HG02884 (cell line): ENCODE data around the gene GJD3.

Source experiments
- ATAC-seq: cut with Tn5 transposase; IDR thresholded peaks from one replicate; pipeline ENCODE4 v1.9.1; 2021; ENCODE audit warnings: mild to moderate bottlenecking, moderate library complexity; ENCODE audit not compliant: unreplicated experiment

GJD3 gene

DNA sequence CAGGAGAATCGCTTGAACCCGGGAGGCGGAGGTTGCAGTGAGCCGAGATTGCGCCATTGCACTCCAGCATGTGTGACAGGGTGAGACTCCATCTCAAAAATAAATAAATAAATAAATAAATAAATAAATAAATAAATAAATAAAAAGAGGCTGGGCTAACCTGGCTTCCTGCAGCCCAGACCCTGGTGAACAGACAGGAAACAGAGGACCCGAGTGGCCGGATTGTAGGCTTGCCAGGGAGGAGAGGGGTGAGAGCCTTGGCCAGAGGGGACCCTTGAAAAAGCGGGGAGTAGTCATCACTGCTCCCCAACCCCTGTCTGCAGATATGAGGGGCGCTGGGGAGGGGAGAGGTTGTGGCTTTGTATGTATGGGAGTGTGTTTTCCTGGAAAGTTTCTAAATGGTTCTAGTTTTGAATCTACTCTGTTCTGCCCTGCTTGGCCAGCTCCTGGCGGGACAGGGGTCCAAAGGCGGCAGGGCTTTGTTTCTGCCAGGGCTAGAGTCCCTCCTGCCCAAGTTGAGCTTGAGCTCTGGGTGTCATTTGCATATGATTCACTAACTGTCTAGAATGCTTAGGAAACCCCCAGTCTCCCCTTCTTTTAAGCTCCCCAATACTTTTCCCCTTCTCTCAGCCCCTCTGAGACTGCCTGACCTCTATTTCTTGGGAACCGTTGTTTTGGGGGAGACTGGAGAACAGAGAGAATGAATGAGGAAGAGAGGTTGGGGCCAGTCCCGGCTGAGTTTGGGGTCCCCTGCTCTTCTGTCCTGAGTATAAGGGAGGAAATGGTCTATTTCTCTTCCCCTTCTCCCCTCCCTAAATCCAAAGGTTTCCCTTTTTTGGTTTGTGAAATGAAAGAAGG is 39.2 kb downstream of the GJD3 start:
- no peak for ATAC-seq

DNA sequence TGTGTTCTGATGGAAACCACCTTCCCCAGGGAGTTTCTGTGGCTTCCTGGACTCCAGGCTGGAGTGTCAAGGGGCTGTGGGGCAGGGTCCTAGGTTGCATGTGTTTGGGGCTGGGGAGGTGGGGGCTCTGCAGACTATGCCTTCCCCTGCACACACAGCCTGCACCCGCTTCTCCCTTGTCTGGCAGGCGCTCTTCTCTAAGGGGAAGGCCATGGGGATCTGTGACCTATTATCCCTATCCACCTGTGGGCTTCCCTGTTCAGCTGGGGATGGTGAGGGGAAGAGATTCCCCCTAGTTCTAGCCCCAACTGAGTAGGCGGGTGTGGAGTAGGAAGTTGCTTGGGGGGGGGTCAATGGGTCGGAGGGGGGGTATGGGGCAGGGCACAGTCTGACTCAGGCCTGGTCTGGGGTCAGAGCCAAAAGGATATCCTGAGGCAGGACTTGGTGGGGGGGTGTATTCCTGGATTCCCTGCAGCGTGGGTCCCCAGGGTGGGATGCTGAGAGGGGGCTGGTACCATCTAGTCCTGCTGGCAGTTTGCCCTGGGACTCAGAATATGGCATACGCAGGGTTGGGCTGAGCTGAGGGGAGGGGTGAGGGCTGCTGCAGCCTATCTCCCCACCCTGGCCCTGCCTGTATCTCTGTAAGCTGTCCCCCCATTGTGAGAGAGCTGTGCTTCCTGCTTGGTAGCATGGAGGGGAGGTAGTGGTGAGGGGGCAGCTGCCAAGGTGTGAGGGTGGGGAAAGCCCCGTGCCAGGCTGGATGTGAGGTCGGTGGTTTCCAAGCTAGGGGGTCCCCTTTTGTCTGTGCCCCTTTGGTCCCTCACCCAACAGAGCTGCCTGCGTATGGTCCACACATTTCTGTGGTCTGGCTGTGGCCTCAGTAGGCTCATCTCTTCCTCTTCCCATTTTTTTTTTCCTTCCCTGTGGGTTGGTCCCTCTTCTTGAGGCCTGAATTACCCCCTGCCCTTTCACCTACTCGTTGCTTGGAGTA is 40.9 kb downstream of the GJD3 start:
- no peak for ATAC-seq

DNA sequence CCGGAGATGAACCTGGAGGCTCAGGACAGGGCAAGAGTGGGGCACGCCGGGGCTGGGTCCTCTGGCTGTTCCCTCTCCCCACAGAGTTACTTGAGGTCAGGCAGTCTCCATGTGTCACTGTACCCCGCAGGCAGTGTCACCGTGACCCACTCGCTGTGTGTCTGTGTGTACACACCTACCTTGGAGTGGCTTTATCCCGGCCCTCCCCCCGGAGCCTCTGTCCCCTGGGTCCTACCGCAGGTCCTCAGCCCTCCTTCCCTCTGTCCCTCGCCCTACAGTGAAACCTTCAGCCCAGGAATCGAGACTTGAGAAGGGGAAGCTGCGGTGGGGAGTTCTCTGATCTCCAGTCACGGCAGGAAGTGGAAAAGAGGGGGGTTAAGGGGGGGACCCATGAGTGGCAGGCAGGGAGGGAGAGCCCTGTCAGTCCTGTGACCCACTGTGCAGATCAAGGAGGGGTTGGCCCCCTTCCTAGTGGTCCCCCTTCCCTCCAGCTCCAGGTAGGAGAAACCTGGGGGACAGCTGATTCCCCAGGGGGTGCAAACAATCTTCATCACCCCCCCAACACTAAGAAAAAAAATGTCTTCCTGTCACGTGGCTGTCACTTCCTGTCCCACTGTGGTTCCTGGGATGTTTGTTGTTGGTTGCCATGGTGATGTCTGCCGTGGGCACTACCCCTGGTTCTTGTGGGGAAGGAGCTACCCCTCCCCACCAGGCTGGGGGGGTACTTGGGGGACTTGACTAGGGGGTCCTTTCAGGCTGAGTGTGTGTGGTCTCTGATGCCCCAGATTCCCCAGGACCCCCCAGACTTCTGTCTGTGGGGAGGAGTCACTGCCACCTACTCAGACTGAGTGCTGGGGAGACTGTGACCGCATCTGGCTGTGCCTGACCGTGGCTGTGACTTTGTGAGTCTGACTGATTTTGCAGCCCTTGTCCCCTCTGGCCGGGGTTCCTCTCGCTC is 41.9 kb downstream of the GJD3 start:
- no peak for ATAC-seq

DNA sequence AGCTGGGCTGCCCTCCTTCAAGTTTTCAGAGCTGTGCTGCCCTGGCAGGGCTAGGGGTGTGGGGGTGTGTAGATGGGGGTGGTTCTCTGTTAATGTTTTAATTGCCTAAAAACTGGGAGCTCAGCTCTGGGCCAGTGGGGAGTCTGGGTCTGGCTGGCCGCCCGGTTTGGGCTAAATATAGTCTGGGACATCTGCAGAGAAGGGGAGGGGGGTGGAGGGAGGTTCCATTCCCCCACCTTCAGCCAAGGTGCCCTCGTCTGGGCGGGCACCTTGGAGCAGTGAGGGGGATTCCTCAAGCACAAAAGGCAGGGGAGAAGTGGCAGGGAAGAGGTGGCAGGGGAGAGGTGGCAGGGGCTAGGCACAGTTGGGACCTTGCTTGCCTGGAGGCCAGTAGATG is 42.6 kb downstream of the GJD3 start:
- no peak for ATAC-seq

DNA sequence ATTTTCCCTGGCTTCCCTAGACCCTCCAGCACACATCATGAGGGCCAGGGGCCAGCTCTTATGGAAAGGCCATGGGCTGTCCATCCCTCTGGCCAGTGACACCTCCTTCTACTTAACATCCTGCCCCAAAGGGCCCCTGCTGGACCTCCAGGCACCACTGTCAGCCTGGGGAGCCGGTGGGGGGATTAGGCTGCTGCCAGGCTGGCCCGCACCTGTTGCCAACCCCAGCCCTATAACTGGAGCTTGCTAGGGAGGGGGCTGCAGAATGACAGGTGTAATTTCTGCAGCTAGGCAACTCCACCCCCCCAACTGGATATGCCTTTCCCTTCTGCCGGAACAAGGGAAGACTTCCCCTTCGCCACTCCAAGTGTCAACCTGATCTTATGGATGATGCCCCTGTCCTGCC is 43.0 kb downstream of the GJD3 start:
- ATAC-seq: no peak

DNA sequence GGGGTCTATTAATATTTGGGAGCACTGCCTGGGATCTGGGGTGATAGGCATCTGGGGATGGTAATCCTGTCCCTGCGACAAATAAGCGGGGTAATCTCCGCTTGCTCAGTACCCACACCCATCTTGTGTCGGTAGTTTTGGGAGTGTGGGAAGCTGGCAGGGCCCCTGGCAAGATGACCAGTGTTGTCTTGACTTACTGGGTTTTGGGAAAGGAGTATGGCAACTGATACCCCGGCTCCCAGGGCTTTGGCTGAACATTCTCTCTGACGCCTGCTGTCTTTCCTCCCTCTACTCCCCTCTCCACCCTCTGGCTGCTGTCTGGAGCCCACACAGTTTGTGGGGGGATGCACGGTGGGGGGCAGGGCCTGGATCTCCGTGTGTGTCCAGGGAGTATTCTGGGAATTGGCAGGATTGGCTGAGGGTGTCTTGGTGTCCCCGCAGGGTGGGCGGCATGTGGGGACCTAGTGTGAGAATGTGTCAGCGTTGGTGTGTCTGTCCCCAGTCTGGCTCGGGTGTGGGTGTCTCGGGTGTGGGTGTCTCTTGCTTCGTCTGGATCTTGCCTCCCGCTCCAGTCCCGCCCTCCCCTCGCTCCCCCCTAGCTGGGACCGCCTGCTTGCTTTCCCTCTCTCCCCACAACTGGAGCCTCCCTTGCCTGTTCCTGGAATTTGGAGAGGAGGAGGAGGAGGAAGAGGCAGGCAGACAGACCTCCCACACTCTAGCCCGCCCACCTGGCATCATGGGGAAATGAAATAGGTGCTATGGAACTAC is 43.6 kb downstream of the GJD3 start:
- no peak for ATAC-seq

DNA sequence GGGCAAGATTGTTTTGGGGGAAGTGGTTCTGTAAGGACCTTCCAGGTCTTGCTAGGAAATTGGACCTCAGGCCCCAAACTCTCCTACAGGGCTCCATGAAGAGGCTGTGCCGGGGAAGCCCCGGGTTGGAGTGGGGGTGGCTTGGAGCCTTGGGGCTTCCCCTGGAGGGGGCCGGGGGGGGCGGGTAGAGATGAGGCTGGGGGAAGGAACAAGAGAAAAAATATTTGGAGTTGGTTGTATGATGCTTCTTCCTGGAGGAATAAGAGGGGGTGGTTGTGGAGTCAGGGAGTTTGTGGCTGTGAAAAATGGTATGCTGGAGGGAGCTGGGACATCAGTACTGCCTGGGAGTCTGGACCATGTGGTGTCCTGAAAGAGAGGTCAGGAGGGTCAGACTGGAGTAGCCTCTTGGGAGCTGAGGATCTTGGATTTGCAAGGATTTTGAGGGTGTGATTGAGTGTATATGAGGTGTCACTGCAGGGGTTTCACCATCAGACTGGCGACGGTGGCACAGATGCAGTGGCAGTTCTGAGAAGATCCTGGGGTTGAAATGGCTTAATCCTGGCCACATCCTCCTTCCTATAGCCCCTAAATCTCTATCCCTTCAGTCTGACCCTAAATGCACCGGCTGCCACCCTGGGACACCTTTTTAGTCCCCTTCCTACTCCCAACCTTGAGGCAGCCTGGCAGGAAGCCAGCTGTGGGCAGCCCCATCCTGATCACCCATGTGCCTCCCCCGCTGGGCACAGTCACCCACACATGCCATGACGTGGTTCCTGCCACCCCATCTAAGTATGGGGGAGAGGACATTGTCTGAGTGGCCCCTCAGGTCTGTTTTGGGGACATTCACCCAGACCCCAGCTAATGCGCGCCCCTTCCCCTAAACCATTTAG is 44.6 kb downstream of the GJD3 start:
- ATAC-seq: no peak

DNA sequence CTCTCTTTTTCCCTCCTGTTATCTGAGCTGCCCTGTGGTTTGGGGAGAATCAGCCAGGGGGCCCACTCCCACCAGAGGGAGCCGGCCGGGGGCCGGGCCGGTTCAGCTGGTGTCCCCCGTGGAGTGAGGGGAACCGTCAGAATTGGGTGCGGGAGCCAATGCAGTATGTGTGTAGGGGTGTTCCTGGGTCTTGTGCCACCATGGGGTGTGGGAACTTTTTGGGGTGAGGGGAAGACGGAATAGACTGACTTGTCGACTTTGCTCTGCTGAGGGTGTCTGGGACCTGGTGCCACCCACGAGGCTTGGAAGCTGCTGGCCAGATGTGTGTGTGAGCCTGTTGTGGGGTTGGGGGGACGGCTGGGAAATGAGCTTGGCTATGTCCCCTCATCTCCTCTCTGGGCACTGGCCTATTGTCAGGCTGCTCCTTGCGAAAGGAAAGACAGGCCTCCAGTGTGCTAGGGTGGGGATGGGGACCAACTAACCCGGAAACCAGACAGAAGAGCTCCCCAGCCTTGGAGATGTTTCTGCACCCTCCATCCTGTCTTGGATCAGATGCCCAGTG is 45.6 kb downstream of the GJD3 start:
- ATAC-seq: no peak

DNA sequence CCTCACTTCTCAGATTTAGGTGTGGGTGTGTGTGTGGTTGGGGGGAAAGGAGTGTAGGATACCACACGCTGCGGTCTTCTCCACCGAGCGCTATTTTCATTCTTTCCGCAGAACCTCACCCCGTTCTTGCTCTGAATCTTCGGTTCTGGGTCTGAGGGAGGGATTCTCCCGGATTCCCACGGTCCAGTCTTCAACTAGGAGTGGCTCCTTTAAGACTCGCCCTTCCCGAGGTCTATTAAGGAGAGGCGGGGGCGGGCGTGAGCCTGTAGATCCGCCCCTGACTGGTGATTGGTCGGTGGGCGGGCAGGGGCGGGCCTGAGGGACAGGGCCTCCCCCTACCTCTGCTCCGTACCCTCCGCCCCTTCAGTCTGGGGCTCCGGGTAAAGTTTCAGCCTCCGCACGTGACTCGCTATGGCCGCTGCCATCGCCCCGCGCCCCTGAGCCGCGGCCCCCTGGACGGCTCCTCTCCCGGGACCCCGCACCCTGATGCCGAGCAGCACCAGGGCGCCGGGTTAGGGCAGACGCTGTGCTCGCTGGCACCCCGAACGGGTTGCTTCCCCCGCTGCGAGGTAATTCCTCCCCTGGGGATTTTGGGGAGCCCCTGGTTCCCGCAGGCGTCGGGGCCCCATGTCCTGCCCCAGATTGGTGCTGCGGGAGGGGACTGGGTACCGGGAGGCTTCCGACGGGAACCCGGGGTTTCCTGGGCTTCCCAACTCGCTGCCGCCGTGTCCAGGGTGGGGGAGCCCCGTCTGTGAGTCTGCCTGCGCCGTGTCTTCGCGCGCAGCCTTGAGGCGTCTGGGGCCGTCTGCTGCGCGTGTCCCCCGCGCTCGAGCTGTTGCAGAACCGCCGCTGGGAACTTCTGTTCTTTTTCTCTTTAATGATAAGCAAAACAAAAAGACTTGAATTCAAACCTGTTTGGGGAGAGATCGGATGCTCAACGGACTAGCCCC is 46.4 kb downstream of the GJD3 start:
- ATAC-seq: peak; percentile 48

DNA sequence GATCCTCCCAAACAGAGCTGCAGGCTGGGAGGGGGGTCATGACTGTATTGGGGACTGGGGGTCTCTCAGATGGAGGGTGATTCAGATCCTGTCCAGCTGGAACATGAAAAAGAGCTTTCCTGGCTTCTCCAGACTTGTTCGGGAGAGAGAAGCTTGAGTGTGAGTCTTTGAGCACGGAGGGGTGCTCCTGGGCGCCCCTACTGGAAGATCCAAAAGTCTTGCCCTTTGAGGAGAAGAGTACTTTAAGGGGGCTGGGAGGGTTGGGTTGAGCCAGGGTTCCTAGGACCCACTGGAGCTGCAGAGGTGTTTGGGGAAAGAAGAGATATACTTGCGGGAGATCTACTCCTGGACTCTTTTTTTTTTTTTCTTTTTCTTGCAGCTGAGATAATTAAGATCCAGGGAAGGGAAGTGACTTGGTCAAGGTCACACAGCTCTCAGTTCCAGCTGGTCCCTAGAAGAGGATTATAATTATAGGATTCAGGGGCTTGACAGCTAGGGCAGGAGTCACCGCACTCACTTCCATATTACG is 47.1 kb downstream of the GJD3 start:
- no peak for ATAC-seq

DNA sequence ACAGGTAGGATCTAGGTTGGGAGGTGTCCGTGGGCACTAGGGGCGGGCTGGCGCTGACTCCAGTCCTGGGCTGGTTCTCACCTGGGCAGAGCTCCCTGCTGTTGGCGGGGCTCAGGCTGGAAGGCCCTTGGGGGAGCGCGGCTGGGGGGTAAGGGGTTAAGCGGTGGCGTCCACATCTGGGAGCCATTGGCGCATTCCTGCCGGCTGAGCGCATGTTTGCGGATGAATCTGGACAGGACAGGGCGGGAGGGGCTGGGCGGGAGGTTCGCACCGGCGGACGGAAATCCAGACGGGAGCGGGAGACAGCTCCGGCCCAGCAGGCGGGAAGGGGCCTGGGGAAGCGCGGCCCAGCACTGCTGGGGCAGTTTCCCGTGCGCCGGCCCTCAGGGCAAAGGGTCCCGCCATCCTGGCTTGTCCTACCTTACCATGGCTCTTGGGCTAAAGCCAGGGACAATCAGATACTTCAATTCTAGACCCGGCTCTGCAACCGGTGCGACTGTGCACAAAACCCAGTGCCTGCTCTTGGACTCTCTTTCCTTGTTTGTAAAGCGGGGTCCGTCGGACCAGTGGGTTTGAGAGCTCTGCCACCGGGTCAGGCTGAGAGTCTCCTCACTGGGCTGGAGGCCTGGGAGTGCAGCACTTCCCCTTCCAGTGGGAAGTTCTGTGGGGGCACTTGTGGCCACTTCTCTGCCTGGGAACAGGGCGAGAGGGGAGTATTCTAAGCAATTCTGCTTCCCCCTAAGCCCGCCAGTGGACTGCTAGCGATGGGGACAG is 47.8 kb downstream of the GJD3 start:
- no peak for ATAC-seq

DNA sequence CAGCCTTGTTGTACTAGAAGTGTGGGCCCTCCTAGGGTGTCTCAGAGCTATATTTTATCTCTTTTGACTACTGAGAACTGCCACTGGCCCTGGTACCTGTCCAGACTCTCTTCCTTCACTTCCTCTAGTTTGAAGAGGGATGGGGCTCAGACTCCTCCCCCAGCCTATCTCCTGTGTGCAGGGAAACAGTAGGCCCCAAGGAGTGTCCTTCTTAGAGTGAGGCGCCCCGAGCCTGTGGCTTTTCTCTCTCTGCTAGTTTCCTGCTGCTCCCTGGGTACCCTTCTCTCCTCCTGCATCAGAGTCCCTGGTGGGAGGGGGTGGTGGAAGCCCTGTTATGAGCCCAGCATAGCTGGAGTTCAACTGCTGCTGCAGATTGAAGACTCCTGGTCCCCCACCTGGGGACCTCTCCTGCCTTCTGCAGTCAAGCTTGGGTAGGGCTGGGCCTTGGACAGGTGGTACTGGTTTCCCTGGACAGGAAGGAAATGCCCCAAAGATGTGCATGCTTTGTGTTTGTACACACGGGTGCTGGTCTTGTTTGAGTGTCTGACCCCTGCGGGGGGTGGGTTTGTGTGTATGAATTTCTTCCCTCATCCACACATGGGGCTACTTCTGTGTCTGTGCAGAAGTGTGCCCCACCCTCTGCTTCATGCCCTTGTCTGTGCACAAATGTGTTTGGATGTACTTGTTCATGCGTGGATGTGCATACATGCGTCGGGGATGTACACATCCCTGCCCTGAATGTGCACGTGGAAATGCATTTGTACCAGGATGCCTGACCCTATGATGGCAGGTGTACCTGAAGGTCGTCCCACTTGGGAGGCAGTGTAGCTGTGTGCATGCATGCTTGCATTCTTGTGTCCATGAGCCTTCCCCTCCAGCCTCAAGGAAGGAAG is 48.6 kb downstream of the GJD3 start:
- no peak for ATAC-seq

DNA sequence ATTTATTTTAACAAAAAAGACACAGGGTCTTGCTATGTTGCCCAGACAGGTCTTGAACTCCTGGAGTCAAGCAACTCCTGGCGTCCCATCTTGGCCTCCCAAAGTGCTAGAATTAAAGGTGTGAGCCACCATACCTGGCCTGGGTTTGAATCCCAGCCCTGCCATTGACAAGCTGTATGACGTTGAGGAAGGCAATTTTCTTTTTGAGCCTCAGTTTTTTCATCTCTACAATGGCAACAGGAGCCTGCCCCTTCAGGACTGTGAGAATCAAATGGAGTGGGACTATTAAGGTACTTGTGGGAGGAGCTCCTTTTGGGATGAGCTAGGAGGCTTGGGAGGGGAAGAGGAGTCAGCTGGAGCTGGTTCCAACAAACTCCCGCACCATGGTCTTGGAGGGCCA is 49.3 kb downstream of the GJD3 start:
- ATAC-seq: no peak

DNA sequence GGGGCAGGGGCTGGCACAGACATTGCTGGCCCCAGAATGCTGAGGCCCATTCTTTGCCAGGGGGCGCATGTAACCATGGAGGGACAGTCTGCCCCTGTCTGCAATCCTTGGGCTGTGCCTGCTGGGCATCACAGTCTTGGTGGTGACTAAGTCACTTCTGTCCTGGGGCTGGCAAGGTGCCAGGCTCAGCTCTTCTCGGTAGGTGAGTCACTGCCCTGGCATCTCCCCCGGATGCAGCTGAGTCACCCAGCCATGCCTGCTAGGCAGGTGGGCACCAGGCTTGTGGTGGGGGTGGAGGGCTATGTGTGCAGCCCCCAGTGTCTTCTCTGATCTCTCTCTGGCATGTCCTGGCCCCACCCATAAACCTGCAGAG is 50.0 kb downstream of the GJD3 start:
- ATAC-seq: no peak
